Spleen (tissue), 11 donors: ENCODE results near the gene PUSL1. TPM values are rescaled to one million over a fixed set of nuclear protein-coding genes. Genes with fewer than 3 reads are reported as not detected.

ENCODE experiments used
- DNase-seq: peaks from one replicate; pipeline ENCODE4 v3.0.0-alpha.2; 2020
- H3K27ac ChIP-seq, 8 donors: fragments of 200-600 bp; sonication (generic) in 7 of 8; 1 replicate in 4 of 8; 2 replicates in 4 of 8; pipeline versions ENCODE4 v1.5.0 to v1.8.0; 2016 to 2021; ENCODE audit warnings: inconsistent platforms in 4 of 8, mild to moderate bottlenecking in 4 of 8, moderate library complexity in 1 of 8
- H3K27me3 ChIP-seq, 7 donors: fragments of 200-600 bp; sonication (generic) in 6 of 7; replicated peaks in 1 of 7; 1 replicate in 4 of 7; 2 replicates in 3 of 7; pipeline versions ENCODE4 v1.5.0 to v1.8.0; 2016 to 2021; ENCODE audit warnings: inconsistent platforms in 3 of 7, mild to moderate bottlenecking in 1 of 7
- H3K36me3 ChIP-seq, 6 donors: fragments of 200-600 bp; sonication (generic) in 5 of 6; 1 replicate in 4 of 6; 2 replicates in 2 of 6; pipeline versions ENCODE4 v1.5.0 to v1.8.0; 2016 to 2021; ENCODE audit warnings: inconsistent platforms in 2 of 6
- H3K4me1 ChIP-seq, 6 donors: fragments of 200-600 bp; sonication (generic) in 5 of 6; 1 replicate in 3 of 6; 2 replicates in 3 of 6; pipeline versions ENCODE4 v1.5.0 to v1.8.0; 2016 to 2021; ENCODE audit warnings: inconsistent platforms in 3 of 6
- H3K4me3 ChIP-seq, 8 donors: fragments of 200-600 bp; sonication (generic) in 7 of 8; 1 replicate in 4 of 8; 2 replicates in 4 of 8; pipeline versions ENCODE4 v1.5.0 to v1.8.0; 2016 to 2021; ENCODE audit warnings: inconsistent platforms in 4 of 8, mild to moderate bottlenecking in 4 of 8, moderate library complexity in 2 of 8
- H3K9me3 ChIP-seq, 8 donors: fragments of 200-600 bp; sonication (generic) in 7 of 8; 1 replicate in 4 of 8; 2 replicates in 4 of 8; pipeline versions ENCODE4 v1.5.0 to v1.8.0; 2016 to 2021; ENCODE audit warnings: inconsistent platforms in 4 of 8
- CTCF ChIP-seq, 11 experiments: fragments of 200-600 bp in 7 of 11; fragments of 450-650 bp in 4 of 11; sonication (generic) in 4 of 11; IDR thresholded peaks in 8 of 11; conservative IDR thresholded peaks in 3 of 11; 1 replicate in 7 of 11; 2 replicates in 4 of 11; pipeline versions ENCODE4 v1.4.0 to v1.8.0; 2016 to 2021; ENCODE audit warnings: antibody characterized with exemption in 11 of 11, inconsistent platforms in 4 of 11, mild to moderate bottlenecking in 1 of 11
- POLR2A ChIP-seq, 3 donors: fragments of 450-650 bp; IDR thresholded peaks; one replicate each; pipeline ENCODE4 v1.5.1; 2017; ENCODE audit warnings: antibody characterized with exemption in 3 of 3, mild to moderate bottlenecking in 1 of 3
- POLR2AphosphoS5 ChIP-seq, 3 donors: sonication (generic); formaldehyde crosslinking; IDR thresholded peaks; one replicate each; pipeline ENCODE4 v1.5.1; 2017; ENCODE audit warnings: antibody characterized with exemption in 3 of 3
- WGBS, 5 donors: extraction: QIAGEN DNeasy Blood & Tissue Kit in 3 of 5; methylation state at CpG; one replicate each; pipeline versions ENCODE4 v1.1.5 to v1.1.7; 2013 to 2018; 5-methylcytosine and 5-hydroxymethylcytosine counted together
- intact Hi-C: fragments of 100-400 bp; cut with DNase I; formaldehyde crosslinking; loops from one replicate; pipeline ENCODE4 v1.15.0; 2023; ENCODE audit warnings: low total_unique reads
- polyA plus RNA-seq, 3 donors: library from polyadenylated mRNA; stranded (reverse); fragments of 200-250 nt; gene quantifications; one replicate each; pipeline ENCODE4 v1.2.1, GENCODE V29; 2013
- total RNA-seq, 7 donors: library from RNA; depleted of rRNA in 3 of 7; stranded (reverse); fragments of >200 nt in 3 of 7; fragmentation: NEBNext Ultra II Directional in 4 of 7; extraction: Animal tissue kit (Norgen Biotek cat#: 25700) in 4 of 7; gene quantifications; one replicate each; pipeline versions ENCODE4 v1.1.0 to v1.2.1, GENCODE V29; 2016 to 2021
- donor health status: healthy with polysubstance abuse.
- donor health status: DM: no; HTN: no; CAD: no; lungs with moderate emphysema.
- donor health status: DM: no; HTN: no; CAD: no.
- donor health status: Bipolar disorder and iron deficiency.
- donor health status: healthy.
- donor health status: DM: no; HTN: no; CAD: no.
- donor health status: DM: yes; HTN: yes; CAD: no.

The PUSL1 gene
- total and polyA plus RNA-seq, 10 donors = 9.8 to 22.9 (median 12.8) TPM

- intact Hi-C loops = no loop called here
- H3K27me3 ChIP-seq = peaks cover 4 to 83% (median 60%) of the 10 kb centered on the region in 7 donors
- TF ChIP-seq POLR2A (IDR thresholded peaks at IDR 0.05) (no peak), CTCF (IDR thresholded peaks at IDR 0.05 in 8 of 11, conservative IDR thresholded peaks at IDR 0.05 in 3 of 11) (no peak), POLR2AphosphoS5 (IDR thresholded peaks at IDR 0.05) (peak in 2 of 3 donors; percentile 18 to 47)
- H3K4me3 ChIP-seq = peak overlapping the region in 6 of 8 donors; percentile 4 to 58 (median 13)
- no peak for DNase-seq
- peaks cover 0 to 76% (median 51%) of the 10 kb centered on the region in 6 donors for H3K4me1 ChIP-seq
- H3K36me3 ChIP-seq = peaks cover 0 to 26% (median 0%) of the 10 kb centered on the region in 6 donors
- WGBS, 5 donors = 13 to 20% (median 18%) methylated on average over 17 to 116 of the region's 116 CpGs
- no peaks in the 10 kb centered on the region for H3K9me3 ChIP-seq
- H3K27ac ChIP-seq = no peak overlapping the region
Measured at GRCh38 chr1:1354271-1355247, 46.2 kb downstream of the PUSL1 start.

GRCh38 chr1:1355416-1355815 is 47.0 kb downstream of the PUSL1 start:
- Histone ChIP-seq H3K27ac (peak overlapping the region in 1 of 8 donors; percentile 31), H3K4me1 (peaks cover 0 to 85% (median 53%) of the 10 kb centered on the region in 6 donors), H3K4me3 (peak overlapping the region in 5 of 8 donors; percentile 0 to 58 (median 13)), H3K9me3 (no peaks in the 10 kb centered on the region), H3K27me3 (peaks cover 4 to 92% (median 65%) of the 10 kb centered on the region in 7 donors), H3K36me3 (peaks cover 0 to 26% (median 0%) of the 10 kb centered on the region in 6 donors)
- no peak for DNase-seq
- TF ChIP-seq POLR2AphosphoS5 (IDR thresholded peaks at IDR 0.05) = no peak
- TF ChIP-seq CTCF (IDR thresholded peaks at IDR 0.05 in 8 of 11, conservative IDR thresholded peaks at IDR 0.05 in 3 of 11) = no peak
- TF ChIP-seq POLR2A (IDR thresholded peaks at IDR 0.05) = no peak
- intact Hi-C loops = no loop called here
- WGBS, 5 donors = 0 to 8% (median 4%) methylated on average over 3 to 52 of the region's 52 CpGs

GRCh38 chr1:1356166-1356795 is 47.9 kb downstream of the PUSL1 start:
- intact Hi-C loops = no loop called here
- no peak for DNase-seq
- TF ChIP-seq POLR2A (IDR thresholded peaks at IDR 0.05) (no peak), CTCF (IDR thresholded peaks at IDR 0.05 in 8 of 11, conservative IDR thresholded peaks at IDR 0.05 in 3 of 11) (no peak), POLR2AphosphoS5 (IDR thresholded peaks at IDR 0.05) (no peak)
- Histone ChIP-seq H3K4me3 (peak overlapping the region in 6 of 8 donors; percentile 15 to 64 (median 40)), H3K36me3 (peaks cover 0 to 26% (median 0%) of the 10 kb centered on the region in 6 donors), H3K27ac (peak overlapping the region in 5 of 8 donors; percentile 39 to 83 (median 80)), H3K27me3 (peaks cover 4 to 100% (median 65%) of the 10 kb centered on the region in 7 donors), H3K4me1 (peaks cover 0 to 93% (median 56%) of the 10 kb centered on the region in 6 donors), H3K9me3 (no peaks in the 10 kb centered on the region)
- WGBS, 5 donors = 33 to 59% (median 51%) methylated on average over 6 to 8 of the region's 8 CpGs
